ENCODE data around the gene ZKSCAN3. TPM values are rescaled to one million over a fixed set of nuclear protein-coding genes. Genes with fewer than 3 reads are reported as not detected.
A peak's percentile ranks its signal among the peaks of the same experiment; 100 is the strongest.

ZKSCAN3 gene
- total and polyA plus RNA-seq, 2 donors (not counting 1 experiment from before 2014, with no cell fraction given) = 4.0 to 11.9 TPM

DNA sequence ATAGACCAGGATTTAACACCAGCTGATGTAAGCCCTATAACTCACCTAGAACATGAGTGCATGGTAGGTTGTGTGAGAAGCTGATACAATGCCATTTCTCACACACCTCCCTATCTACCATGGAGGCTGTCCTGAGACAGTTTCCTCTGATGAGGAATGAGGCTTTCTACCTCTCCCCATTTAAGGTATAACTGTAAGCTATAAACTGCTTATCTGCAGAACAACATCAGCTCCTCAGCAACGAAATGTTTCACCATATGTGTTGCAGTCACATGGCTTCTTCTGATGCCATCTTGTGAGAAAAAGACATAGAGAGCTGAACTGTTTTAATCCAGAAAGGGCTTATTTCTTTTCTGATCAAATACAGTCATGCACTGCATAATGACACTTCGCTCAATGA, 20.7 kb downstream of the ZKSCAN3 start:
- Histone ChIP-seq H3K4me3 (ENCODE audit: control extremely low read depth in 1 of 5, extremely low read depth in 1 of 5, insufficient read depth in 1 of 5, low read depth in 2 of 5, low read length in 4 of 5) (no peak overlapping the region), H4K20me1 (ENCODE audit: control insufficient read depth, insufficient read depth, low read length, poor library complexity, severe bottlenecking) (no peaks in the 10 kb centered on the region), H2AFZ (ENCODE audit: insufficient read depth, low read depth, low read length, poor library complexity, severe bottlenecking) (no peak overlapping the region), H3K9ac (ENCODE audit: low read length) (no peak overlapping the region), H3K36me3 (replicated peaks in 1 of 2; ENCODE audit: control extremely low read depth in 1 of 2, control insufficient read depth in 1 of 2, extremely low read depth in 1 of 2, insufficient read depth in 2 of 2, low read length in 1 of 2) (peaks cover 11 to 14% of the 10 kb centered on the region in 2 experiments), H3K27me3 (replicated peaks in 1 of 4; ENCODE audit: control extremely low read depth in 1 of 4, control insufficient read depth in 3 of 4, insufficient read depth in 4 of 4, low read length in 3 of 4) (no peaks in the 10 kb centered on the region), H3K4me2 (replicated peaks; ENCODE audit: low read depth, low read length, poor library complexity, severe bottlenecking) (no peak overlapping the region), H3K27ac (ENCODE audit: low read length in 2 of 2) (no peak overlapping the region), H3K79me2 (ENCODE audit: control insufficient read depth, insufficient read depth, low read length) (no peaks in the 10 kb centered on the region), H3K9me3 (ENCODE audit: control extremely low read depth in 1 of 3, control insufficient read depth in 2 of 3, insufficient read depth in 1 of 3, low read length in 2 of 3) (no peaks in the 10 kb centered on the region), H3K4me1 (ENCODE audit: control insufficient read depth in 2 of 2, insufficient read depth in 2 of 2, low read length in 2 of 2) (peaks cover 22 to 23% of the 10 kb centered on the region in 2 donors)
- peaks cover 24% of the 10 kb centered on the region for H3K4me1 Mint-ChIP-seq
- POLR2A ChIA-PET = no interaction called here
- DNase-seq = no peak
- TF ChIP-seq EZH2 (IDR thresholded peaks at IDR 0.05; ENCODE audit: borderline replicate concordance, insufficient read depth, low read depth, low read length, poor library complexity, severe bottlenecking) = no peak
- TF ChIP-seq, protein P1, sequence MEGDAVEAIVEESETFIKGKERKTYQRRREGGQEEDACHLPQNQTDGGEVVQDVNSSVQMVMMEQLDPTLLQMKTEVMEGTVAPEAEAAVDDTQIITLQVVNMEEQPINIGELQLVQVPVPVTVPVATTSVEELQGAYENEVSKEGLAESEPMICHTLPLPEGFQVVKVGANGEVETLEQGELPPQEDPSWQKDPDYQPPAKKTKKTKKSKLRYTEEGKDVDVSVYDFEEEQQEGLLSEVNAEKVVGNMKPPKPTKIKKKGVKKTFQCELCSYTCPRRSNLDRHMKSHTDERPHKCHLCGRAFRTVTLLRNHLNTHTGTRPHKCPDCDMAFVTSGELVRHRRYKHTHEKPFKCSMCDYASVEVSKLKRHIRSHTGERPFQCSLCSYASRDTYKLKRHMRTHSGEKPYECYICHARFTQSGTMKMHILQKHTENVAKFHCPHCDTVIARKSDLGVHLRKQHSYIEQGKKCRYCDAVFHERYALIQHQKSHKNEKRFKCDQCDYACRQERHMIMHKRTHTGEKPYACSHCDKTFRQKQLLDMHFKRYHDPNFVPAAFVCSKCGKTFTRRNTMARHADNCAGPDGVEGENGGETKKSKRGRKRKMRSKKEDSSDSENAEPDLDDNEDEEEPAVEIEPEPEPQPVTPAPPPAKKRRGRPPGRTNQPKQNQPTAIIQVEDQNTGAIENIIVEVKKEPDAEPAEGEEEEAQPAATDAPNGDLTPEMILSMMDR (IDR thresholded peaks at IDR 0.05) = no peak
- WGBS (ENCODE audit: insufficient coverage) = 100% methylated on average over 1 of the region's 2 CpGs
- intact Hi-C loops (cut with micrococcal nuclease) = no loop called here
- no peaks in the 10 kb centered on the region for H3K27me3 Mint-ChIP-seq
- no peak overlapping the region for H3K4me3 Mint-ChIP-seq
- no peaks in the 10 kb centered on the region for H3K9me3 Mint-ChIP-seq (ENCODE audit: insufficient read depth)
- CTCF ChIA-PET = interaction anchor here (0.9 to 2.9 kb wide), 2 partner anchors 13 to 14 kb away, joined by 3 to 13 read pairs; no protein-coding TSS in a partner anchor
- no peak for ATAC-seq (ENCODE audit: low read depth)
- H3K27ac Mint-ChIP-seq = no peak overlapping the region

- ATAC-seq (ENCODE audit: low read depth) (no peak), DNase-seq (no peak)
- Histone ChIP-seq H3K36me3 (replicated peaks in 1 of 2; ENCODE audit: control extremely low read depth in 1 of 2, control insufficient read depth in 1 of 2, extremely low read depth in 1 of 2, insufficient read depth in 2 of 2, low read length in 1 of 2) (peaks cover 3 to 9% of the 10 kb centered on the region in 2 experiments), H3K4me3 (ENCODE audit: control extremely low read depth in 1 of 5, extremely low read depth in 1 of 5, insufficient read depth in 1 of 5, low read depth in 2 of 5, low read length in 4 of 5) (no peak overlapping the region), H3K4me2 (replicated peaks; ENCODE audit: low read depth, low read length, poor library complexity, severe bottlenecking) (no peak overlapping the region), H4K20me1 (ENCODE audit: control insufficient read depth, insufficient read depth, low read length, poor library complexity, severe bottlenecking) (no peaks in the 10 kb centered on the region), H3K9me3 (ENCODE audit: control extremely low read depth in 1 of 3, control insufficient read depth in 2 of 3, insufficient read depth in 1 of 3, low read length in 2 of 3) (no peaks in the 10 kb centered on the region), H2AFZ (ENCODE audit: insufficient read depth, low read depth, low read length, poor library complexity, severe bottlenecking) (no peak overlapping the region), H3K27ac (ENCODE audit: low read length in 2 of 2) (peak overlapping the region; percentile 23 to 57), H3K9ac (ENCODE audit: low read length) (no peak overlapping the region), H3K4me1 (ENCODE audit: control insufficient read depth in 2 of 2, insufficient read depth in 2 of 2, low read length in 2 of 2) (peaks cover 22 to 23% of the 10 kb centered on the region in 2 donors), H3K79me2 (ENCODE audit: control insufficient read depth, insufficient read depth, low read length) (no peaks in the 10 kb centered on the region), H3K27me3 (replicated peaks in 1 of 4; ENCODE audit: control extremely low read depth in 1 of 4, control insufficient read depth in 3 of 4, insufficient read depth in 4 of 4, low read length in 3 of 4) (no peaks in the 10 kb centered on the region)
- H3K9me3 Mint-ChIP-seq (ENCODE audit: insufficient read depth) = no peaks in the 10 kb centered on the region
- H3K4me3 Mint-ChIP-seq = no peak overlapping the region
- POLR2A ChIA-PET = no interaction called here
- intact Hi-C loops (cut with micrococcal nuclease) = no loop called here
- TF ChIP-seq EZH2 (IDR thresholded peaks at IDR 0.05; ENCODE audit: borderline replicate concordance, insufficient read depth, low read depth, low read length, poor library complexity, severe bottlenecking) = no peak
- TF ChIP-seq, protein P1 (IDR thresholded peaks at IDR 0.05) = no peak
- CTCF ChIA-PET = interaction anchor here (0.5 to 2.9 kb wide), 4 partner anchors 11 to 1241 kb away, joined by 3 to 13 read pairs (median 5); a partner anchor contains a TSS
- no CpG with 5 or more reads among the region's 1 CpG for WGBS (ENCODE audit: insufficient coverage)
- H3K27me3 Mint-ChIP-seq = no peaks in the 10 kb centered on the region
- peak overlapping the region; percentile 93 for H3K27ac Mint-ChIP-seq
- peaks cover 24% of the 10 kb centered on the region for H3K4me1 Mint-ChIP-seq
Observed at GRCh38 chr6:28371280-28371679, 21.5 kb downstream of the ZKSCAN3 start.

All from B cell (primary cell).